A673 (cell line): ENCODE measurements around the gene TOP3B. TPM values are rescaled to one million over a fixed set of nuclear protein-coding genes. Genes with fewer than 3 reads are reported as not detected.

Experiments
- BruUV-seq: library from RNA; stranded (reverse); fragments of 400-500 nt; replicated peaks from 2 replicates; lab custom pipeline; 2021; lab: Mats Ljungman, UMichigan
- CTCF ChIA-PET: fragments of 300-600 bp; sonication (Branson Sonifier 250); formaldehyde crosslinking; loops from one replicate; lab custom pipeline; 2022; ENCODE audit warnings: antibody characterized with exemption; lab: Charles Lee
- POLR2A ChIA-PET: fragments of 300-600 bp; sonication (Branson Sonifier 250); formaldehyde crosslinking; loops from one replicate; lab custom pipeline; 2022; ENCODE audit warnings: antibody characterized with exemption; ENCODE audit not compliant: low non-redundant PET; lab: Charles Lee
- DNase-seq: peaks from one replicate; pipeline ENCODE4 v3.0.0-alpha.2; 2015; ENCODE audit warnings: low spot score
- H3K27ac ChIP-seq: fragments of 200-600 bp; sonication (generic); 2 replicates; pipeline ENCODE4 v1.5.1; 2016; ENCODE audit warnings: mixed run types, low read depth, mild to moderate bottlenecking, mixed read lengths, antibody characterized with exemption, low read length; ENCODE audit not compliant: poor library complexity, severe bottlenecking
- H3K27me3 ChIP-seq: fragments of 200-600 bp; sonication (generic); replicated peaks from 2 replicates; pipeline ENCODE4 v1.6.1; 2017; ENCODE audit warnings: mixed run types, low read depth, mild to moderate bottlenecking, mixed read lengths, antibody characterized with exemption, low read length; ENCODE audit not compliant: insufficient read depth, poor library complexity
- H3K36me3 ChIP-seq: fragments of 200-600 bp; sonication (generic); 2 replicates; pipeline ENCODE4 v1.6.1; 2016; ENCODE audit warnings: mixed run types, mild to moderate bottlenecking, mixed read lengths, antibody characterized with exemption, low read length; ENCODE audit not compliant: insufficient read depth, poor library complexity, severe bottlenecking
- H3K4me1 ChIP-seq: fragments of 200-600 bp; sonication (generic); 2 replicates; pipeline ENCODE4 v1.6.1; 2017; ENCODE audit warnings: mixed run types, mild to moderate bottlenecking, mixed read lengths, antibody characterized with exemption, low read length; ENCODE audit not compliant: insufficient read depth, poor library complexity, severe bottlenecking
- H3K4me3 ChIP-seq: fragments of 200-600 bp; sonication (generic); 2 replicates; pipeline ENCODE4 v1.5.1; 2016; ENCODE audit warnings: low read depth, mixed run types, mild to moderate bottlenecking, mixed read lengths, low read length; ENCODE audit not compliant: poor library complexity, severe bottlenecking
- H3K9me3 ChIP-seq: fragments of 200-600 bp; sonication (generic); 2 replicates; pipeline ENCODE4 v1.6.1; 2016; ENCODE audit warnings: mixed run types, low read depth, mild to moderate bottlenecking, mixed read lengths, antibody characterized with exemption, low read length; ENCODE audit not compliant: poor library complexity, severe bottlenecking
- CTCF ChIP-seq: fragments of 300-800, 200-600 bp; sonication (generic); conservative IDR thresholded peaks from 2 replicates; pipeline ENCODE4 v1.5.1; 2017; ENCODE audit warnings: low read depth, mild to moderate bottlenecking, antibody characterized with exemption, low read length, moderate library complexity, mixed read lengths
- EZH2 ChIP-seq: fragments of 200-600 bp; sonication (generic); IDR thresholded peaks from 2 replicates; pipeline ENCODE4 v1.6.1; 2017; ENCODE audit warnings: borderline replicate concordance, low read depth, mild to moderate bottlenecking, mixed read lengths, antibody characterized with exemption, low read length; ENCODE audit not compliant: poor library complexity, severe bottlenecking
- intact Hi-C: fragments of 100-400 bp; cut with micrococcal nuclease; formaldehyde crosslinking; loops from one replicate; pipeline ENCODE4 v1.10.0; 2022; ENCODE audit not compliant: unreplicated experiment
- total RNA-seq: library from RNA; stranded (reverse); gene quantifications from 2 replicates; pipeline ENCODE4 v1.2.3, GENCODE V29; 2021

TOP3B gene
- total RNA-seq, 1 experiment from 2014 or later, result 60.2 TPM

DNA sequence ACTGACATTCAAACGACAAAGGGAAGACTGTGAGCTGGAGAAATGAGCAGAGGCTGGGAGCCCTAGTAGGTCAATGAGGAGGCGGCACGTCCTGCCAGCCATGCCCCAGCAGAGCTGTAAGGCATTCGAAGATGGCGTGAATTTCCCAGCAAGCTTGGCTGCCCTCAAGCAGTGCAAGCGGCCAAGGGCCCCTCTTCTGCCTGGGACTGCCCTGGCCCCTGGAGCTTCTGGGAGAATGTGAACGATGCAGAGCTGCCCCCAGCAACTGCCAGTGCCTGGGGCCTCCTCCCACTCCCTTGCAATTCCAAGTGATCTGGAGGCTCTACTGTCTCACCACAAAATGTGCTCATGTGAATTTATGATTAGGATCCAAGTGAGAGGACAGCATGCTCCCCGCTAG lies 34.2 kb downstream of the TOP3B start:
- Histone ChIP-seq H3K4me1 (peaks cover 51% of the 10 kb centered on the region), H3K27ac (peak overlapping the region; percentile 62), H3K36me3 (peaks cover 22% of the 10 kb centered on the region), H3K27me3 (no peaks in the 10 kb centered on the region), H3K4me3 (no peak overlapping the region), H3K9me3 (no peaks in the 10 kb centered on the region)
- intact Hi-C loops, result no loop called here
- no peak for DNase-seq
- BruUV-seq, result no TSS peak
- POLR2A ChIA-PET, result no interaction called here
- TF ChIP-seq EZH2, result no peak
- no peak for TF ChIP-seq CTCF
- CTCF ChIA-PET, result interaction anchor here (1.2 kb wide), 1 partner anchor 10 kb away, joined by 4 read pairs; no protein-coding TSS in a partner anchor

GRCh38 chr22:21947040-21948014 lies 35.3 kb downstream of the TOP3B start:
- CTCF ChIA-PET, result interaction anchor here (0.5 to 1.6 kb wide), 4 partner anchors 9 to 1318 kb away, joined by 3 to 7 read pairs (median 5); no protein-coding TSS in a partner anchor
- TF ChIP-seq CTCF (peak; percentile 57), EZH2 (no peak)
- intact Hi-C loops, result no loop called here
- no TSS peak for BruUV-seq
- peak; percentile 68 for DNase-seq
- Histone ChIP-seq H3K9me3 (no peaks in the 10 kb centered on the region), H3K27ac (peak overlapping the region; percentile 62), H3K36me3 (peaks cover 22% of the 10 kb centered on the region), H3K4me3 (no peak overlapping the region), H3K27me3 (no peaks in the 10 kb centered on the region), H3K4me1 (peaks cover 60% of the 10 kb centered on the region)
- POLR2A ChIA-PET, result no interaction called here

GRCh38 chr22:21946262-21946925 lies 36.2 kb downstream of the TOP3B start:
- CTCF ChIA-PET, result interaction anchor here (0.5 to 1.6 kb wide), 2 partner anchors 8 to 31 kb away, joined by 6 to 7 read pairs; no protein-coding TSS in a partner anchor
- TF ChIP-seq CTCF (no peak), EZH2 (no peak)
- H3K36me3 ChIP-seq, result peaks cover 23% of the 10 kb centered on the region
- DNase-seq, result no peak
- H3K4me3 ChIP-seq, result no peak overlapping the region
- H3K4me1 ChIP-seq, result peaks cover 65% of the 10 kb centered on the region
- intact Hi-C loops, result no loop called here
- POLR2A ChIA-PET, result no interaction called here
- BruUV-seq, result no TSS peak
- H3K9me3 ChIP-seq, result no peaks in the 10 kb centered on the region
- peak overlapping the region; percentile 48 for H3K27ac ChIP-seq
- H3K27me3 ChIP-seq, result no peaks in the 10 kb centered on the region
